NOMO-1 (cell line): ENCODE measurements around the gene CCDC157.
A peak's percentile ranks its signal among the peaks of the same experiment; 100 is the strongest.
"Not testable (repeated sequence)": the region's sequence is repeated elsewhere in the genome, so short reads cannot be mapped to it uniquely, and the experiment has no call there.

Experiments
- DNase-seq, 2 experiments: peaks; one replicate each; lab custom pipeline; 2025; ENCODE audit not compliant: unreplicated experiment in 2 of 2; lab: John Stamatoyannopoulos, UW

CCDC157 gene

DNA sequence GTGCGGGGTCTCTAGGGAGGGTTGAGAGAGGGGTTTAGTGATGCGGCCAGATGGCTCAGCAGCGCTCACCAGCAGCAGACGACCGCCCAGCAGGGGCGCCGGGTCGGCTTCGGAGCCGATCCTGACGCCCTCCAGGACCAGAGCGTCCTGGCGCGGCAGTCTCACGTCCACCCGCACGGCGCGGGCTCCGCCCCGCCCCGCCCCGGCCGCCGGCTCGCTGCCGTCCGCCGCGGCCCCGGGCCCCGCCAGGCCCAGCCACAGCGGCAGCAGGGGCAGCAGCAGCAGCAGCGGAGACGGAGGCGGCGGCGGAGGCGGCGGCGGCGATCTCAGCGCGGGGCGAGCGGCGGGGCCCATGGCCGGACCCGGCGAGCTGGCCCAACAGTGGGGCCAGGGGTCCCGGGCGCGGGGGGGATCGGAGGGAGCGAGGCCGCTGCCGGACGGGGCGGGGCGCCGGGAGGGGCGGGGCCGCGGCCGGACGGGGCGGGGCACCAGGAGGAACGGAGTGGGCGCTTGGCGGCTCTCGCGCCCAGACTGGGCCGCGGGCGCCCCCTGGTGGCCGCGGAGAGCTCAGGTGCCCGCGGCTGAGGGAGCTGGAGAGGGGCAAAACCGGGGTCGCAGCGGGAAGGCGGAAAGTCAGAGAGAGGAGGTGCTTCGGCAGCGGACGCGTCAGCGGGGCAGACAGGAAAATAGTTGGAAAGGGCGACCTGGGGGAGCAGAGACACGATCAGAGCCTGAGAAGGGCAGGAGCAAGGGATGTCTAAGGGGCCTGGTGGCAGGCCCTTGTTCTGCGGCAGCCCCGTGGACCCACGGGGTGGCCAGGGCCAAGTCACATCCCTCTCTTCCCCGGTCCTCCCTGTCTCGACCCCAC, 30.4 kb downstream of the CCDC157 start, which contains the start of gene RNF215:
Gene RNF215 (minus strand): TSS at position 452 of the 868 bp plus-strand sequence. CDS start 98 bp downstream, at position 354.
- peak; percentile 56 to 78 for DNase-seq

DNA sequence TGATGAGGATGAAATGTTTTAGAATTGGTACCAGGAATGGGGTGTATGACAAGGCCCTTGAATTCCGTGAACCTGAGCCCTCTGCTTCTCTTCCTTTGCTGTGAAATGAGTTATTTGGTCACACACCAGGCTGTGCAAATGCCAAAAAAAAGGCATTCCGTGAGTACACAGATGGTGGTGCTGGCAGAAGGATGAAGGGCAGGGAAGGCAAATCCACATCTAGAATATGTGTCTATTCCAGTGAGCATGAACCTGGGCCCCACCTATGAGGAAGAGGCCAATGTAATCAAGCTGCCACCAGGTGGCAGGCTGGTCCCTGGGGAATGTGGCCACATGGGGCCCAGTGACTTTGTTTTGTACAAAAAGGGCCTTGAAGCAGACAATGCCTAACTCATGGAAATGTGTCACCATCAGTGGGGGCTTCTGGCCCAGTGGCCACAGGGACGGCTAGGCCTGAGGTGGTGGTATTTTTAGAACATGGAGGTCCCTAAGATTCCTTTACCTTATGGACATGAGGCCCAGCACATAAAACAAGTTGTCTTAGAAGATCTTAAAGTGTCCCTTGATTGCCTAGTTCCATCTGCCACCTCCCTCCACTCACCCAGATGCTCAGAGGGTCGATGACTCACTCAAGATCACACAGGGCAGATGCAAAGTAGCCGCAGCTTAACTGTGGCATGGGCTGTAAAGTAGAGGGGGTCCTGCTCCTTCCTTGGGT, 34.3 kb downstream of the CCDC157 start:
- DNase-seq, result peak; percentile 53 to 68

DNA sequence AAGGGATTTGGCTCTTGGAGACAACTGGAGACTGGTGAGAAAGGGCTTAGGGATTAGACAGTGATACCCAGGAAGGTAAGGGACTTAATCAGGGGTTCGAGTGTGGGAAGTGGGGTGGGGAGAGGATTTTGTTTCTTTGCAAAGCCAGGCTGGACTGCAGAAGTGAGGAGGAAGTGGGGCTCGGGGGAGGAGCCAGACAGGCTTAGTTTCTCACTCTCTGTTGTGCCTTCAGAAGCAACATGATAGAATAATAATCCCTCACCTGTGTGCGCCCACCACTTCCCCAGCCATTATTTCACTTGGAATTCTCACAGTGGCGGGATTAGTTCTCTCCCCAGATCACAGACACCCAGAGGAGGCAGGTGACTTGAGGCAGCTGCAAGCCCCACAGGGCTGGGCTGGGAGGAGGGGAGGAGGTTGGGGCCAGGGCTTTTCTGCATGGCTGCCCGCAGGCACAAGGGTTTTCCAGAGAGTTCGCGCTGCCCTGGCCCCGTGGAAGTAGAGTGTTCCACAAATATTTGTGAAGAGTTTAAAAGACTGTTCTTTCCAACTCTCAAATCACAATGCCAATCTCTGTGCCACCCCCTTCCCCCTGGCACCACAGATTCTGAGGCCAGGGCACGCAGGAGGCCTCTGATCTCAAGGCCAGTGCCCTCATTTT, 36.0 kb downstream of the CCDC157 start:
- no peak for DNase-seq

DNA sequence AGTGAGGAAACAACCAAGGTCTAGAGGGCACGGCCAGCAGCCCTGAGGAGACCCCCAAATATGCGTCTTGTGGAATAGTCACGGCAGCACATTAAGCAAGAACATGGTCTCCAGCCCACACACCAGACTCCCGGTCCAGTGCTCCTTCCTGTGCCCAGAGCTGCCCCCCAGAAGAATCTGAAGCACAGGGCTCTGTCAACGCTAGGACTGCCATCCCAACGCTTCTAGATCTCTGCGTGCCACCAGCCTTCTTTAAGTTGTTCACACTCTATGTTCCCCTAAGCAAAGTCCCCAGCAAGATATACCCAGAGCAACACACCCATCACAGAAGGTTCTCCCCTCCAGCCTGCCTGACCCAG, 36.5 kb downstream of the CCDC157 start:
- DNase-seq, result no peak

DNA sequence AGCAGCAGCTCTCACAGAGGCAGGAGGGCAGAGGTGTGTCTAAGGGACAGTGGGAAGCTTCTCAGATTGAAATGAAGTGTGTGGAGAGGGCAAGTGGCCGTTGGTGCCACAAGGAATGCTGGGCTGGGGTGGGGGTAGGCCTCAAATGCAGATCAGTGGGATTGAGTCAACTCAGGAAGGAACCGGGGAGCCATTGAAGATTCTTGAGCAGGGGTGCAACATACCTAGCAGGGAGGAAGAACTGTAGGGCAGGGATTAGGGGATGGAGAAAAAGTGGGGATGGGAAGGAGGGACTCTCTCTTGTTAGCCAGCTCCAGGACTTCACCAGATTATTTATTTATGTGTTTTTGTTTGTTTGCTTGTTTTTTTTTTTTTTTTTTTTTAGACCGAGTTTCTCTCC, 37.1 kb downstream of the CCDC157 start:
- no peak for DNase-seq

DNA sequence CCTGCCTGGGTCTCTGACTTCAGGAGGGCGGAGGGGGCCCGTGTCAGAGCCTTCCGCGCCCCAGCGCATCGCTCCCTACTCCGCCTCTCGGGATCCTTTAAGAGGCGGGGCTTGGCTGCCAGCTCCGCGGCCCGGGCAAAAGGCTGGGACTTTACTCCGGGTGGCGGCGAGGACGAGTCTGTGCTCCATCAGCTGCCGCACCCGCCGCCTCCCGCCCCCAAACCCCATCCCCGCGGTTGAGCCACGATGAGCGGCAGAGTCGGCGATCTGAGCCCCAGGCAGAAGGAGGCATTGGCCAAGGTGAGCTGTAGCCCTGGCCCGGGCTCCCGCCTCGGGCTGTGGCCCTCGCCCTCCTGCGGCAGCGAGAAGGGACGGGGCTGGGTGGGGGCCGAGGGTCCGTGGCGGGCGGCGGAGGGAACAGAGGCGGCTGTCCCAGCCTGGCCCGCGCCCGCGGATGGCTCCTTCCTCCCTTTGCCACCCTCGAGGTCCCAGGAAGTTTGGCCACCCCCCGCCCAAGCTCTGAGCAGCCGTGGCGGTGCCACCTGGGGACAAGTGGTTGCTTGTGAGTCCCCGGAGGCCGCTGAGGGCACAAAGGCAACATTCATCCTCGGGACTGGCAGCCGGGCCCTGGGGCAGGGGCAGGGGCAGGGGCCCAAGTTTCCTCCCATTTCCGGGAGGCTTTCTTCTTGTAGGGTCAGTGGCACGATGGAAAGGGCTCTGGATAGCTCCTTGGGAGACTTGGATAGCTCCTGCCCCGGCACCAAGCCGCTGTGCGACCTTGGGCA, 40.3 kb downstream of the CCDC157 start, which contains the start of gene SEC14L2:
Gene SEC14L2 (plus strand): TSS at position 148 of the 785 bp plus-strand sequence. CDS start 99 bp downstream, at position 247.
- peak in 1 of 2 experiments; percentile 4 for DNase-seq

DNA sequence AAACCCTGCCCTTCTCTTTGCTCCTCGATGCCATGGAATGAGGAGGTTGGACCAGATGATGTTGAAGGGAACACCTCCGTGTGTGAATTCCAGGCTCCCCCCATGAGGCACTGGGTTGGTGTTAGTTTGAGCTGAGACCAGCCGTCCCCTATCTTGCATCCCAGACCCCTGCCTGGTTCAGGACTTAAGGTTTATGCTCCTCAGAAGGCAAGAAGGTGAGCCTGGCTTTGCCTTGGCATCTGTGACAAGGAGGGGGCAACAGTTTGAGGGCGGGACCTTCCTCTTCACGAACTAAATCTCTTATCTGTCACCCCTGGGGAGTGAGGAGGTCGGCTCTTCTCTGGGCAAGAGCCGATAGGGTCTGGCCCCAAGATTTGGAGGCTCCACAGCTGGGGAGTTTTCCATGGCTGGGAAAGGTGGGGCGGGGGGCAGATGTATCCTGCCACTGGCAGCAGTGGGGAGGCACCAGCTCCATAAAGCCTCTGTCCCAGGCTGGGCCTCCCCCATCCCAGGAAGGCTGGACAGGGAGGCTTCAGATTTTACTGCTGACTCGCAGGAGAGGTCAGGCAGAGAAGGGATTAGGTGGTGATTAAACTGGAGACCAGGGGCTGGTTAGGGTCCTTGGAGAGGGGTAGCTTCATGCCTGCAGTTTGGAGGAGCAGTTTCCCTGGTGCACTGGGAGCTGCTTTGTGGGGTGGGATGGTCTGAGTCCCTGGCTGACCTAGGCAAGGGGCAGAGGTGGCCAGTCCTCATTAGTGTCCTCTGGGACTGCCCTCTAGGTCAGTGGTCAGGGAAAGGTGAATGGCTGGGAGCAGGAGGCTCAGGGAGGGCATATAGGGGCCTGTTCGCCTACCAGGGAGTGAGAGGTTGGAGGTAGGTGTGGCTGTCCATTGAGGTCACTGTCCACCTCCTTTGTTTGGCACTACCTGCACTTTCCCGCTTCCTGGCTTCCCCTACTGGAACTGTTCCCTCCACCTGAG, 41.1 kb downstream of the CCDC157 start:
- DNase-seq, result no peak

DNA sequence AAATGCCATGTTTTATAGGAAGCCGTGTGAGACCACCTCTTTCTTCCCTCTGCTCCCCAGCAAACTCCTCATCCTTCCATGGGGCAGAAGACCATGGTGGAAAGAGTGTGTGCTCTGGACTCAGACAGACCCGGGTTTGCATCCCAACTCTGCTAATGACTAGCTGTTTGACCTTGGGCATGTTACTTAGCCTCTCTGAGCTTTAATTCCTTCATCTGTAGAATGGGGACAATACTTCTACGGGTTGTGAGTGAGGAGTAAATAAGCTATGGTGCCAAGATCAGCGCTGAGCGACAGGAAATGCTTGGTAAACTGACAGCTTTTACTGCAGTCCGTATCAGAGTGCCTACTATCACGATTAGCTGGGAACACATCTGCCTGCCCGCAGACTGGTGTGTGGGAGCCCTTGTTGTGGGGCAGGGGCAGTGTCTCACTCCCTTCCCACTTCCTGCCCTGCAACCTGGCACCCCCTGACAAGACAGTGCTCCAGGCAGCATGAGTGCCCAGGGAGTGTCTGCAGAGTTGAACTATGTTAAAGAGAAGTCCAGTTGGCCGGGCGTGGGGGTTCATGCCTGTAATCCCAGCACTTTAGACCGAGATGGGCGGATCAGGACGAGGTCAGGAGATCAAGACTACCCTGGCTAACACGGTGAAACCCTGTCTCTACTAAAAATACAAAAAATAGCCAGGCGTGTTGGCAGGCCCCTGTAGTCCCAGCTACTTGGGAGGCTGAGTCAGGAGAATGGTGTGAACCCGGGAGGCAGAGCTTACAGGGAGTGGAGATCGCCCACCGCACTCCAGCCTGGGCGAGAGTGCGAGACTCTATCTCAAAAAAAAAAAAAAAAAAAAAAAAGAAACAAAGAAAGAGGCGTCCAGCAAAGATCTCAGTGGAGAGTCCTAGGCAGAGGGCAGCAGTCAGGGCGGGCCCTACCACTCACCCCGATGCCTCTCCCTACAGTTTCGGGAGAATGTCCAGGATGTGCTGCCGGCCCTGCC, 42.2 kb downstream of the CCDC157 start:
- DNase-seq, result no peak

DNA sequence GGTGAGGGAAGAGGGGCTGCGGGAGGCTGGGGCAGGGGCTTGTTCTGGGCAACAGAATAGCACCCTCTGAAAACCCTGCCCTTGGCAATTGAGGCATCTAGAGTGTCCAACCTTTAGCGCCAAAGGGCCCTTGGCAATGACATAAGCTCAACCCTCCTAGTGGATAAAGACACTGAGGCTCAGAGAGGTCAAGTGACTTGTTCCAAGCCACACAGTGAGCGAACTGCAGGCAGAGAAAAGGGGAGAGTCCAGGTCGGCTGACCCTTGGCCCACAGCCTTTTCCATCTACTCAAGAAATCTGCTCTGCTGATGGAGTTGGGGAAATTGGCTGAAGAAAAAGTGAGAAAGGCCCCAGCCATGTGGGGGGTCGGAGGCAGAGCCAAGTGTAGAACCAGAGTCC, 42.9 kb downstream of the CCDC157 start:
- no peak for DNase-seq

DNA sequence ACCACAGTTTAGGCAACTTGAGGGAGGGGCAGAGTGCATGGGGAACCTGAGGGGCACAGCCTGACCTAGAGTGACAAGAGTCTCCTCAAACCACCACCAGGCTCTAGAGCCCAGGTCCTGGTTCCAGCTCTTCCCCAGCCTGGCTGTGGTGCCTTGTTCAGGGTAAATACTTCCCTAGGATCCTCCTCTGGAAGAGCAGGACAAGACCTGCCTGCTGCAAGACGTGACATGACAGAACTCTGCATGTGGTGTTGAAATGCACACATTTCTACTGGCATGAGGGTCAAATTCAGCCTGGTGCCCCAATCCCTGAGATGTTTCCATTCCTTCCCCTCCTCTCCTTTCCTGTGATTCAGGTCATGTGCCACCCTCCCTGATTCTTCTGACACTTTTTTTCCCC, 43.4 kb downstream of the CCDC157 start:
- no peak for DNase-seq

DNA sequence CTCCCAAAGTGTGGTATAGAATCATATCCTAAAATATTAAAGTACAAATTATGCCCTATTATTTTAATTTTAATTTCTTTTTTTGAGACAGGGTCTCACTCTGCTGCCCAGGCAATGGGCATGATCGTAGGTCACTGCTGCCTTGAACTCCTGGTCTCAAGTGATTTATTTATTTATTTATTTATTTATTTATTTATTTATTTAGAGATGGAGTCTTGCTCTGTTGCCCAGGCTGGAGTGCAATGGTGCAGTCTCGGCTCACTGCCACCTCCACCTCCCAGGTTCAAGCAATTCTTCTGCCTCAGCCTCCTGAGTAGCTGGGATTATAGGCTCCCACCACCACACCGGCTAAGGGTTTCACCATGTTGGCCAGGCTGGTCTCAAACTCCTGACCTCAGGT, 44.2 kb downstream of the CCDC157 start:
- not testable (repeated sequence) for DNase-seq

DNA sequence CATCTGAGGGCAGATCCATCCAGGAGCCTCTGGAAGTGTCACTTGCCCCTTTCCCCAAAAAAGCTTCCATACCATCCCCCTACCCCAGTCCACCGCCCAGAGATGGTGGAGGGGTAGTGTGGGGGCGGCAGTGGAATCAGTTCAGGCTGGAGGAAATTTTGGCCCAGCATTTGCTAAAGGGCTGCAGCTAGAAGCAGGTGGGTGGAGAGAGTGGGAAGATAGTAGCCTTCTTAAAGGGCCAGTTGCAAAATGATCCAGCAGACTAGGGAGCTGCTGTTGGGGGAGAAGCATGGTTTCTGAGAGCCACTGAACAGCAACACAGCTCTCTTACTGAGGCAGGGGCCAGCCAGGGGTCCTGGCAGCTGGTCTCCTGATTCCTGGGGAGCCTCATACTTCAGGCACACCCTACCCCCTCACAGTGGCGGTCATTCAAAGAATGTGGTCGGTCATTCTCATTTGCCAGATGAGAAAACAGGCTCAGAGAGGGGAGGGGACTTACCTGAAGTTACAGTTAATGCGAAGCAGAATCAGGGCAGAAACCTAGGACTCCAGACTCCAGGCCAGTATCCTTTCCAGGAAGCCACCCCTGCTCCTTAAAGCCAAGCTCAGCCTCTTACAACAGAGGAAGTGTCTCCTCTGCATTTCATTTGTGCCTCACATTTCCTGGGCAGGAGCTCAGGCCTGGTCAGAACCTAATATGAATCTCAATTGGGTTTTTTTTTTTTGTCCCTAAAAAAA, 45.4 kb downstream of the CCDC157 start:
- DNase-seq, result no peak

DNA sequence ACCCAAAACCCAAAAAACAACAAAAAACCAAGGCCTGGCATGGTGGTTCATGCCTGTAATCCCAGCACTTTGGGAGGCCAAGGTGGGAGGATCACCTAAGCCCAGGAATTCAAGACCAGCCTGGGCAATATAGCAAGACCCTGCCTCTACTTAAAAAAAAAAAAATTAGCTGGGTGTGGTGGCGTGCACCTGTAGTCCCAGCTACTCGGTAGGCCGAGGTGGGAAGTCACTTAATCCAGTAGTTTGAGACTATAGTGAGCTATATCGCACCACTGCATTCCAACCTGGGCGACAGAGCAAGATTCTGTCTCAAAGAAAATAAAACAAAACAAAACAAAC, 45.9 kb downstream of the CCDC157 start:
- DNase-seq, result not testable (repeated sequence)

DNA sequence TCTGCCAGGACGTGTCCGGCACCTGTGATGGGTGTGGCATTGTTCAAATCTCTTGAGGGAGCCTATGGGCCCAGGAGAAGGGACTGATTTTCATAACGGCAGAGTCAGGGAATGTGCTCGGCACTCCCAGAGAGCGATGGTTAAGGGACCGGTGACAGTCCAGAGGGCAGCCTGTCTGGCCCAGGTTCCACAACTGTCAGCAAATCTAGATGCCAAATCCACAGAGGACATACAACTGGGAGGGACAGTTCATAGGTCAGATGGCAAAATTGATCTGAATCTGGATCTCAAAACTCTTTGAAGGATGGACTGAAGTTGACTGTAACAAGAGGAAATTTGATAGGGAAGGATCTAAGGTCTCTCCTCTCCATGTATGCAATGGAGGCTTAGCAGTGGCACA, 47.5 kb downstream of the CCDC157 start:
- no peak for DNase-seq

DNA sequence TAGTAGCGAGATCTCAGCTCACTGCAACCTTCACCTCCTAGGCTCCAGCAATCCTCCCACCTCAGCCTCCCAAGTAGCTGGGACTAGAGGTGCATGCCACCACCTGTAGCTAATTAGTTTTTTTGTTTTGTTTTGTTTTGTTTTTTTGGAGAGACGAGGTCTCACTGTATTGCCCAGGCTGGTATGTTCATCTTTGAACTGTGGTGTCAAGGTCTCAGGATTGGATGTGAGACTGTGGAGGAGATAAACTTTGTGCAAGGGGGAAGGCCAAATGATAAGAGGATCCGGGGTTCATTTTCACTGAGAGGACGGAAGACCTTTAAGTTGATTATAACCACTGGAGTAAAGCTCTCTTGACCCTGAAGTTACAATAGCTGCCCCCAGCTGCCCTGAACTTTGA, 48.9 kb downstream of the CCDC157 start:
- no peak for DNase-seq

DNA sequence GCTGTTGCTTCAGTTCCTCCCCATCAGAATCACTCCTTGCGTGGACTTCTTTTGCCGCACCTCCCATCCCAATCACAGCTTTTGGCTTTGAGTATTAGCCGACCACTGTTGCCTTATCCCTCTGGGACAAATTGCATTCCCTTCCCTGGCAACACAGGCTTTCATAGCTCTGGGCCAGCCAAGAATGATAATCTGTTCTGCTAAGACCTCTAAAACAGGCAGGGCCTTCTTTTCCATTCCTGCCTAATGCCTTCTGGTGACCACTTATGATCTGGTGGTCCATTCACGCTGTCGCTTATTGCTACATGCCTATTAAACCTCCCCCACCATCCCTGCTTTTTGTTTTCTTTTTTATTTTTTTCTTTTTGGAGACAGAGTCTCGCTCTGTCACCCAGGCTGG, 49.6 kb downstream of the CCDC157 start:
- no peak for DNase-seq

DNA sequence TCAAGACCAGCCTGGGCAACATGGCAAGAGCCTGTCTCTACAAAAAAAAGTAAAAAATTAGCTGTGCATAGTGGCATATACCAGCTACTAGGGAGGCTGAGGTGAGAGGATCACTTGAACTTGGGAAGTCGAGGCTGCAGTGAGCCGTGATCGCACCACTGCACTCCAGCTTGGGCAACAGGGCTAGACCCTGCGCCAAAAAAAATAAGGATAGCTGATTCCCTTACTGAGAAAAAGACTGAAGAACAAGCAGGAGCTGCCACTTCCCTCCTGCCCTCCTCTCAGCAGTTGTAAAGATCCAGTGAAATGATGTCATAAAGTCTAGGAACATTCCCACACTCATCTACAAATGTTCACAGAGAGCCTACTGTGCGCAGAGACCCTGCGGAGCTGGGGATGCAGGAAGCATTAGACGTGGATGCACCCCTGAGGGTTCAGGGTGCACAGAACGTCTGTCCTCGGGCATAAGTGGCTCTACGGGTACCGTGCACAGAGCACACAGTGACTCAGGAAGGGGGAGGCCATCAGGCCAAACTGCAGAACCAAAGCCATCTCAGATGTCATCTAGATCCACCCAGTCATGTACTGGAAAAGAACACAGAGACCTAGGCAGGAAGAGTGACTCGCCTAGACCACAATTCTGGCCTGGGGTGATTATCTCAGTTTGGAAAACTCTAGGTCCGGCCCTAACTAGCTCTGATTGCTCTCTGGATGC, 51.7 kb downstream of the CCDC157 start:
- no peak for DNase-seq
